OCI-LY3 (cell line): ENCODE data around the gene DYRK1A.
A peak's percentile ranks its signal among the peaks of the same experiment; 100 is the strongest.

ENCODE experiments used
- CTCF ChIP-seq: fragments of 200-600, 300-600 bp; sonication (generic); IDR thresholded peaks from 2 replicates; pipeline ENCODE4 v1.5.1; 2014; ENCODE audit warnings: antibody characterized with exemption, low read length, low read depth
- EZH2phosphoT487 ChIP-seq: fragments of 200-600 bp; shearing (Covaris generic); IDR thresholded peaks from 2 replicates; pipeline ENCODE4 v1.6.1; 2018; ENCODE audit warnings: antibody characterized with exemption, mixed run types, low read depth

- peak; percentile 26; the same call in 1 of the 2 replicates for TF ChIP-seq CTCF
- TF ChIP-seq EZH2phosphoT487 = no peak
These were observed 130.4 kb downstream of the DYRK1A start for GRCh38 chr21:37496972-37497371.
